K562 (cell line): ENCODE measurements around the gene TARBP1. TPM values are rescaled to one million over a fixed set of nuclear protein-coding genes. Genes with fewer than 3 reads are reported as not detected.
A peak's percentile ranks its signal among the peaks of the same experiment; 100 is the strongest.

Source experiments
- AFF1 ChIP-seq, 2 experiments: fragments of 450-650 bp; IDR thresholded peaks; 2 replicates each; pipeline ENCODE4 v1.6.1; 2018; ENCODE audit warnings: mild to moderate bottlenecking in 2 of 2, low read depth in 1 of 2; ENCODE audit not compliant: partially characterized antibody in 2 of 2
- KLF16 ChIP-seq: IDR thresholded peaks from 2 replicates; pipeline ENCODE4 v1.6.1; 2016; ENCODE audit warnings: antibody characterized with exemption
- MEIS2 ChIP-seq: fragments of 450-650 bp; IDR thresholded peaks from 2 replicates; pipeline ENCODE4 v1.6.1; 2014; ENCODE audit warnings: mild to moderate bottlenecking; ENCODE audit not compliant: partially characterized antibody
- PCBP2 ChIP-seq: fragments of 200-400 bp; formaldehyde crosslinking; IDR thresholded peaks from 2 replicates; pipeline ENCODE4 v1.6.1; 2018; ENCODE audit warnings: low read length, low read depth, mild to moderate bottlenecking, moderate library complexity; ENCODE audit not compliant: poor library complexity, severe bottlenecking
- SAP30 ChIP-seq: fragments of 200-600 bp; sonication (generic); IDR thresholded peaks from 2 replicates; pipeline ENCODE4 v1.6.1; 2012; ENCODE audit warnings: borderline replicate concordance, low read depth, mild to moderate bottlenecking, moderate library complexity, low read length, control low read depth, inconsistent platforms; ENCODE audit not compliant: insufficient read depth, poor library complexity, severe bottlenecking
- SLC30A9 ChIP-seq: fragments of 250-450 bp; sonication (Bioruptor Pico); IDR thresholded peaks from 2 replicates; pipeline ENCODE4 v1.8.0; 2022; ENCODE audit warnings: mild to moderate bottlenecking, moderate library complexity
- U2AF2 ChIP-seq: fragments of 200-400 bp; formaldehyde crosslinking; optimal IDR thresholded peaks from 2 replicates; pipeline ENCODE3; 2017; ENCODE audit warnings: low read depth, mild to moderate bottlenecking, low read length
- ZNF696 ChIP-seq: fragments of 250-450 bp; sonication (Bioruptor Pico); conservative IDR thresholded peaks from 2 replicates; pipeline ENCODE4 v1.4.0; 2020; ENCODE audit warnings: mild to moderate bottlenecking, moderate library complexity
- polyA plus RNA-seq, 8 experiments: library from polyadenylated mRNA; depleted of rRNA in 4 of 8; stranded (reverse) in 5 of 8; unstranded in 3 of 8; fragments of >200 nt; fragmentation: Nextera tagmentation in 2 of 8; fragmentation: Illumina TruSeq in 1 of 8; extraction: Ambion mirVana in 2 of 8; extraction: Trizol in 1 of 8; gene quantifications; 2 replicates each; pipeline versions ENCODE4 v1.2.1 to v1.2.3, GENCODE V29; 2011 to 2014; ENCODE audit warnings: inconsistent platforms in 1 of 8, missing spikeins in 1 of 8
- total RNA-seq, 7 experiments: library from RNA; depleted of rRNA in 6 of 7; stranded (reverse); fragments of >200 nt in 6 of 7; fragmentation: Illumina TruSeq in 2 of 7; extraction: Trizol in 2 of 7; gene quantifications; 2 replicates each; pipeline versions ENCODE4 v1.2.1 to v1.2.3, GENCODE V29; 2011 to 2021; ENCODE audit warnings: low replicate concordance in 1 of 7
- TF ChIP-seq, protein P1 (sequence below): fragments of 450-650 bp; IDR thresholded peaks from 2 replicates; pipeline ENCODE4 v1.6.1; 2016; ENCODE audit warnings: mild to moderate bottlenecking, moderate library complexity
- TF ChIP-seq, protein P2 (sequence below): fragments of 450-650 bp; formaldehyde crosslinking; IDR thresholded peaks from 2 replicates; pipeline ENCODE4 v1.4.0; 2022; ENCODE audit warnings: missing genetic modification characterization

Gene TARBP1
- total and polyA plus RNA-seq, 9 of the 15 experiments (the other 6 are each of a cell fraction or from before 2014, with no cell fraction given), result 8.8 to 48.0 (median 22.9) TPM

DNA sequence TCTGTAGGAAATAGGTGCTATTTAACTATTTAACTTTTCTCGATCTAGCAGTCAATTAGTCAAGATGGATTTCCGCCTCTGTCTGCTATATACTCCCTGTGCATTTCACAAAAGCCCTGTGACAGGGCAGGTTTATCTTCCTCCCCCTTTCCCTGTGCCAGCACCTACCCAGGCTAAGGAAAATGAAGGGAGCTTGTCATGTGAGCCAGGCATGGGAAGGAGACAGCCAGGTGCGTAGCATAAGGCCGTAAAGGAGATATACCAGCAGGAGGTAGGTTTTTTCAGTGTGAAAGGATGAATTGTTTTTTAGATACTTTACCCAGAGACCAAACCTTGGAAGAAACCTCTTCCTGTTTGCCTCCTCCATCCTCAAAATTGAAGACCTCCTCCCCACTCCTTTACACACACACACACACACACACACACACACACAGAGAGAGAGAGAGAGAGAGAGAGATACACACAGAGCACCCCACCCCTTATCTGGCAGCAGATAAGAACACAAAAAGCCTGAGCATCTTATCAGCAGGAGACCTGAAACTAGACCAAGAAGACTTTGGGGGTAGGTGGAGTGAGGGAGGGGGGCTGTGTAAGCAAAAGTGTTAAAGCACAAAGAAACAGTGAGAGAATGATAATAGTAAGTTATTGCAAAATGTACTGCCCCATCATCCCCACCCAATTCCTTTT lies 12.0 kb upstream of the TARBP1 start (continued):
- TF ChIP-seq, protein P1, sequence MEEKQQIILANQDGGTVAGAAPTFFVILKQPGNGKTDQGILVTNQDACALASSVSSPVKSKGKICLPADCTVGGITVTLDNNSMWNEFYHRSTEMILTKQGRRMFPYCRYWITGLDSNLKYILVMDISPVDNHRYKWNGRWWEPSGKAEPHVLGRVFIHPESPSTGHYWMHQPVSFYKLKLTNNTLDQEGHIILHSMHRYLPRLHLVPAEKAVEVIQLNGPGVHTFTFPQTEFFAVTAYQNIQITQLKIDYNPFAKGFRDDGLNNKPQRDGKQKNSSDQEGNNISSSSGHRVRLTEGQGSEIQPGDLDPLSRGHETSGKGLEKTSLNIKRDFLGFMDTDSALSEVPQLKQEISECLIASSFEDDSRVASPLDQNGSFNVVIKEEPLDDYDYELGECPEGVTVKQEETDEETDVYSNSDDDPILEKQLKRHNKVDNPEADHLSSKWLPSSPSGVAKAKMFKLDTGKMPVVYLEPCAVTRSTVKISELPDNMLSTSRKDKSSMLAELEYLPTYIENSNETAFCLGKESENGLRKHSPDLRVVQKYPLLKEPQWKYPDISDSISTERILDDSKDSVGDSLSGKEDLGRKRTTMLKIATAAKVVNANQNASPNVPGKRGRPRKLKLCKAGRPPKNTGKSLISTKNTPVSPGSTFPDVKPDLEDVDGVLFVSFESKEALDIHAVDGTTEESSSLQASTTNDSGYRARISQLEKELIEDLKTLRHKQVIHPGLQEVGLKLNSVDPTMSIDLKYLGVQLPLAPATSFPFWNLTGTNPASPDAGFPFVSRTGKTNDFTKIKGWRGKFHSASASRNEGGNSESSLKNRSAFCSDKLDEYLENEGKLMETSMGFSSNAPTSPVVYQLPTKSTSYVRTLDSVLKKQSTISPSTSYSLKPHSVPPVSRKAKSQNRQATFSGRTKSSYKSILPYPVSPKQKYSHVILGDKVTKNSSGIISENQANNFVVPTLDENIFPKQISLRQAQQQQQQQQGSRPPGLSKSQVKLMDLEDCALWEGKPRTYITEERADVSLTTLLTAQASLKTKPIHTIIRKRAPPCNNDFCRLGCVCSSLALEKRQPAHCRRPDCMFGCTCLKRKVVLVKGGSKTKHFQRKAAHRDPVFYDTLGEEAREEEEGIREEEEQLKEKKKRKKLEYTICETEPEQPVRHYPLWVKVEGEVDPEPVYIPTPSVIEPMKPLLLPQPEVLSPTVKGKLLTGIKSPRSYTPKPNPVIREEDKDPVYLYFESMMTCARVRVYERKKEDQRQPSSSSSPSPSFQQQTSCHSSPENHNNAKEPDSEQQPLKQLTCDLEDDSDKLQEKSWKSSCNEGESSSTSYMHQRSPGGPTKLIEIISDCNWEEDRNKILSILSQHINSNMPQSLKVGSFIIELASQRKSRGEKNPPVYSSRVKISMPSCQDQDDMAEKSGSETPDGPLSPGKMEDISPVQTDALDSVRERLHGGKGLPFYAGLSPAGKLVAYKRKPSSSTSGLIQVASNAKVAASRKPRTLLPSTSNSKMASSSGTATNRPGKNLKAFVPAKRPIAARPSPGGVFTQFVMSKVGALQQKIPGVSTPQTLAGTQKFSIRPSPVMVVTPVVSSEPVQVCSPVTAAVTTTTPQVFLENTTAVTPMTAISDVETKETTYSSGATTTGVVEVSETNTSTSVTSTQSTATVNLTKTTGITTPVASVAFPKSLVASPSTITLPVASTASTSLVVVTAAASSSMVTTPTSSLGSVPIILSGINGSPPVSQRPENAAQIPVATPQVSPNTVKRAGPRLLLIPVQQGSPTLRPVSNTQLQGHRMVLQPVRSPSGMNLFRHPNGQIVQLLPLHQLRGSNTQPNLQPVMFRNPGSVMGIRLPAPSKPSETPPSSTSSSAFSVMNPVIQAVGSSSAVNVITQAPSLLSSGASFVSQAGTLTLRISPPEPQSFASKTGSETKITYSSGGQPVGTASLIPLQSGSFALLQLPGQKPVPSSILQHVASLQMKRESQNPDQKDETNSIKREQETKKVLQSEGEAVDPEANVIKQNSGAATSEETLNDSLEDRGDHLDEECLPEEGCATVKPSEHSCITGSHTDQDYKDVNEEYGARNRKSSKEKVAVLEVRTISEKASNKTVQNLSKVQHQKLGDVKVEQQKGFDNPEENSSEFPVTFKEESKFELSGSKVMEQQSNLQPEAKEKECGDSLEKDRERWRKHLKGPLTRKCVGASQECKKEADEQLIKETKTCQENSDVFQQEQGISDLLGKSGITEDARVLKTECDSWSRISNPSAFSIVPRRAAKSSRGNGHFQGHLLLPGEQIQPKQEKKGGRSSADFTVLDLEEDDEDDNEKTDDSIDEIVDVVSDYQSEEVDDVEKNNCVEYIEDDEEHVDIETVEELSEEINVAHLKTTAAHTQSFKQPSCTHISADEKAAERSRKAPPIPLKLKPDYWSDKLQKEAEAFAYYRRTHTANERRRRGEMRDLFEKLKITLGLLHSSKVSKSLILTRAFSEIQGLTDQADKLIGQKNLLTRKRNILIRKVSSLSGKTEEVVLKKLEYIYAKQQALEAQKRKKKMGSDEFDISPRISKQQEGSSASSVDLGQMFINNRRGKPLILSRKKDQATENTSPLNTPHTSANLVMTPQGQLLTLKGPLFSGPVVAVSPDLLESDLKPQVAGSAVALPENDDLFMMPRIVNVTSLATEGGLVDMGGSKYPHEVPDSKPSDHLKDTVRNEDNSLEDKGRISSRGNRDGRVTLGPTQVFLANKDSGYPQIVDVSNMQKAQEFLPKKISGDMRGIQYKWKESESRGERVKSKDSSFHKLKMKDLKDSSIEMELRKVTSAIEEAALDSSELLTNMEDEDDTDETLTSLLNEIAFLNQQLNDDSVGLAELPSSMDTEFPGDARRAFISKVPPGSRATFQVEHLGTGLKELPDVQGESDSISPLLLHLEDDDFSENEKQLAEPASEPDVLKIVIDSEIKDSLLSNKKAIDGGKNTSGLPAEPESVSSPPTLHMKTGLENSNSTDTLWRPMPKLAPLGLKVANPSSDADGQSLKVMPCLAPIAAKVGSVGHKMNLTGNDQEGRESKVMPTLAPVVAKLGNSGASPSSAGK, result peak; percentile 41
- TF ChIP-seq SLC30A9, result no peak
- TF ChIP-seq SAP30, result no peak
- TF ChIP-seq, protein P2, sequence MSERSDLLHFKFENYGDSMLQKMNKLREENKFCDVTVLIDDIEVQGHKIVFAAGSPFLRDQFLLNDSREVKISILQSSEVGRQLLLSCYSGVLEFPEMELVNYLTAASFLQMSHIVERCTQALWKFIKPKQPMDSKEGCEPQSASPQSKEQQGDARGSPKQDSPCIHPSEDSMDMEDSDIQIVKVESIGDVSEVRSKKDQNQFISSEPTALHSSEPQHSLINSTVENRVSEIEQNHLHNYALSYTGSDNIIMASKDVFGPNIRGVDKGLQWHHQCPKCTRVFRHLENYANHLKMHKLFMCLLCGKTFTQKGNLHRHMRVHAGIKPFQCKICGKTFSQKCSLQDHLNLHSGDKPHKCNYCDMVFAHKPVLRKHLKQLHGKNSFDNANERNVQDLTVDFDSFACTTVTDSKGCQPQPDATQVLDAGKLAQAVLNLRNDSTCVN (CRISPR knock-in tag), result peak; percentile 98
- TF ChIP-seq MEIS2, result no peak
- TF ChIP-seq ZNF696 (CRISPR knock-in tag), result no peak; the same call in 1 of the 2 replicates
- TF ChIP-seq U2AF2, result no peak
- TF ChIP-seq KLF16, result peak; percentile 86
- TF ChIP-seq PCBP2, result no peak
- peak; percentile 78 to 93 for TF ChIP-seq AFF1 (IDR thresholded peaks at IDR 0.05; ENCODE audit: low read depth in 1 of 2, partially characterized antibody in 2 of 2)
